Stimulated activated naive CD8-positive, alpha-beta T cell treated with anti-CD3 and anti-CD28 coated beads, Interleukin-15, amount 100 ng/mL, for 72 hours (primary cell): ENCODE results near the gene DRAXIN.
"Not testable (repeated sequence)": the region's sequence is repeated elsewhere in the genome, so short reads cannot be mapped to it uniquely, and the experiment has no call there.

Experiments used
- ATAC-seq: fragments of 150-1000 bp; cut with Tn5 transposase; 2 replicates; pipeline ENCODE4 v1.10.0; 2021; ENCODE audit warnings: mild to moderate bottlenecking, moderate library complexity
- DNase-seq, 2 donors: peaks; one replicate each; pipeline ENCODE4 v3.0.0; 2021 to 2022
- H3K27ac Mint-ChIP-seq, 2 donors: one replicate each; pipeline ENCODE4 v1.8.0; 2022; ENCODE audit warnings: mild to moderate bottlenecking in 2 of 2, mixed read lengths in 2 of 2, moderate library complexity in 2 of 2
- H3K27me3 Mint-ChIP-seq: one replicate; pipeline ENCODE4 v1.8.0; 2022; ENCODE audit warnings: mixed read lengths
- H3K4me1 Mint-ChIP-seq: one replicate; pipeline ENCODE4 v1.8.0; 2022; ENCODE audit warnings: mild to moderate bottlenecking, mixed read lengths
- H3K4me3 Mint-ChIP-seq, 2 donors: one replicate each; pipeline ENCODE4 v1.8.0; 2022; ENCODE audit warnings: mild to moderate bottlenecking in 2 of 2, mixed read lengths in 2 of 2, moderate library complexity in 1 of 2
- H3K9me3 Mint-ChIP-seq, 2 donors: one replicate each; pipeline ENCODE4 v1.8.0; 2022; ENCODE audit warnings: mixed read lengths in 2 of 2

The DRAXIN gene, protein sequence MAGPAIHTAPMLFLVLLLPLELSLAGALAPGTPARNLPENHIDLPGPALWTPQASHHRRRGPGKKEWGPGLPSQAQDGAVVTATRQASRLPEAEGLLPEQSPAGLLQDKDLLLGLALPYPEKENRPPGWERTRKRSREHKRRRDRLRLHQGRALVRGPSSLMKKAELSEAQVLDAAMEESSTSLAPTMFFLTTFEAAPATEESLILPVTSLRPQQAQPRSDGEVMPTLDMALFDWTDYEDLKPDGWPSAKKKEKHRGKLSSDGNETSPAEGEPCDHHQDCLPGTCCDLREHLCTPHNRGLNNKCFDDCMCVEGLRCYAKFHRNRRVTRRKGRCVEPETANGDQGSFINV

DNA sequence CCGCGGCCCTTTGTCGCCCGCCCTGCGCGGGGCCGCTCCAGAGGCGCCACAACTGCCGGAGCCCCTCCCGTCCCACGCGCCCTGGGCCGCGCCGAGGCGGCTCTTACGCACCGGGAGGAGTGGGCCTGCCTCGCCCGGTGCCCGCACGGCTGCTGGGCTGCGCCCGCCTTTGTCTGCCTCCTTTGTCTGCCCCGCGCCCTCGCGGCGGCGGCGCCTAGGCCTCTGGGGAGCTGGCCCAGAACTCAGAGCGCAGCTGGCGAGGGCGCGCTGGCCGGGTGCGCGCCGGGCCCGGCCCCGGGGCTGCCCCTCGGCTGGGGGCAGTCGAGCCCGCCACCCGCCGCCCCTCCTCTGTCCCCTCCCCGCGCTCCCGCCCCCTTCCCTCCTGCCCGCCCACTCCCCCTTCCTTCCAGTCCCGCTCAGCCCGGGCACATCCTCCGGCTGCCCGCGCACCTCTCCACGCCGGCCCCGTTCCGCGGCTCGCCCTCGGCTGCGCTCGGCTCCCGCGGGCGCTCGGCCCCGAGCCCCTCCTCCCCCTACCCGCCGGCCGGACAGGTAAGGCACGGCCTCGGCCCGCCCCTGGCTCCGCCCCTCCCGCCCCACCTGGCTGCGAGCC is at the start of gene DRAXIN:
DRAXIN (plus strand) TSS at position 409 of the 613 bp plus-strand sequence. CDS start 14,549 bp downstream, outside the sequence.
- ATAC-seq (peak; percentile 16), DNase-seq (no peak)
- H3K4me3 Mint-ChIP-seq = peak within 1 kb of the TSS; percentile 70 to 82
- H3K27ac Mint-ChIP-seq = no peak within 1 kb of the TSS
- no peaks in the 10 kb centered on the region for H3K9me3 Mint-ChIP-seq
- peaks cover 36% of the 10 kb centered on the region for H3K4me1 Mint-ChIP-seq
- peaks cover 66% of the 10 kb centered on the region for H3K27me3 Mint-ChIP-seq

DNA sequence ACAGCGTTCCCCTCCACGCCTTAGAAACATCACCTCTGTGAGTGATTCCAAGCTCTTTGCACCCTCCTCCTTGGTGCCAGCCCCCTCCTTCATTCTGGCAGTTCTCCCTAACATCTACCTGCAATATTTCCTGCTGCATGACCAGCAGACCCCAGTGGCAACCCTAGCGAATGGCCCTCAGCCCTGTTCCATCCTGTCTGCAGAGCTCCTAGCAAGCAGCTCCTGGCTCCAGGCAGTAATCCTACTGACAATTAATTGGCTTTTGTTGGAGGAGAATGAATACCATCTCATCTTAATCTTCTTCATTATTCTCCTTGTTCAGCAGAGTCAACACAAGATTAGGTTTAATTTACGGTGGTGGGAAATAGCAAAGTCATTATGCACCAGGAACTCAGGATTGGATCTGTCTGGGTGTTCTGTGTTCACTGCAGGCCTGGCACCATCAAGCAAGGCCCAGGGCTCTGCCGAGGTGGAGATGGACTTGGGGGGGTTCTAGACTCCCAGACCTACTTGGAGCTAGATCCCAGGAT is 49.7 kb upstream of the DRAXIN start:
- no peaks in the 10 kb centered on the region for H3K9me3 Mint-ChIP-seq
- no peak overlapping the region for H3K27ac Mint-ChIP-seq
- ATAC-seq (no peak), DNase-seq (no peak)
- H3K4me3 Mint-ChIP-seq = no peak overlapping the region
- H3K4me1 Mint-ChIP-seq = no peaks in the 10 kb centered on the region
- no peaks in the 10 kb centered on the region for H3K27me3 Mint-ChIP-seq

DNA sequence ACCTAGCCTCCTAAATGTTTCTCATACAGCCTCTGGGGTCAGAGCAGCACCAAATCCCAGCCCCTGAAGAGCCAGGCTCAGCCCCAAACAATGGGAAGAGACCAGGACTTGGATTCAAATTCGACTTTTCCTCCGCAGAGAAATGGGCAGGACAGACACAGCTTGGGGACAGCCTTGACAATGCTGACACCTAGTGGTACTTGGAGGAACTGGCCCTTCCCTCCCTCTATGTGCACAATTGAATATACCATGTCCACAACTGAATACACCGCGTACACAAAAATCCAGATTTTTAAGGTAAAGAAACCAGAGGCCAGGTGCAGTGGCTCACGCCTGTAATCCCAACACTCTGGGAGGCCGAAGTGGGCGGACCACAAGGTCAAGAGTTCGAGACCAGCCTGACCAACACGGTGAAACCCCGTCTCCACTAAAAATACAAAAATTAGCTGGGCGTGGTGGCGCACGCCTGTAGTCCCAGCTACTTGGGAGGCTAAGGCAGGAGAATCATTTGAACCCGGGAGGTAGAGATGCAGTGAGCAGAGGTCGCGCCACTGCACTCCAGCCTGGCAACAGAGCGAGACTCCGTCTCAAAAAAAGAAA is 49.0 kb upstream of the DRAXIN start:
- DNase-seq (peak; percentile 63 to 66), ATAC-seq (peak; percentile 68)
- H3K27me3 Mint-ChIP-seq, H3K4me3 Mint-ChIP-seq, H3K4me1 Mint-ChIP-seq, H3K9me3 Mint-ChIP-seq, H3K27ac Mint-ChIP-seq: not testable (repeated sequence)

DNA sequence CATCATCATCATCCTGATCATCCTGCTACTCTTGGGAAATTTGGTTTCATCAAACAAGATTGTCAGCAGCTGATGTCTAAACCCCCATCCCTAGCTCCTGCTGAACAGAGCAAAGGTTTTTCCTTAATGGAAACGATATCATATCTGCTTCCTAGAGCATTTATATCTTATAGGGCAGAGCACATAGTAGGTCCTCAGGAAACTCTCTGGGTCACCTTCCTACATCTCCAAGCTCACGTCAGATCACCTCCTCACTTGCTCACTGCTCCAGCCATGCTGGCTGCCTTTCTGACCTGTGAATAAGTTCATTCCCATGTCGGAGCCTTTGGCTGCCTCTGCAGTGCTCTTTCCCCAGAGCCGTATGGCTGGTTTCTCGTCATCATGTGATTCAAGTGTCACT is 47.7 kb upstream of the DRAXIN start:
- Mint-ChIP-seq H3K4me3 (no peak overlapping the region), H3K9me3 (no peaks in the 10 kb centered on the region), H3K27me3 (no peaks in the 10 kb centered on the region), H3K4me1 (no peaks in the 10 kb centered on the region), H3K27ac (peak overlapping the region in 1 of 2 donors; percentile 46)
- DNase-seq = no peak
- ATAC-seq = no peak

DNA sequence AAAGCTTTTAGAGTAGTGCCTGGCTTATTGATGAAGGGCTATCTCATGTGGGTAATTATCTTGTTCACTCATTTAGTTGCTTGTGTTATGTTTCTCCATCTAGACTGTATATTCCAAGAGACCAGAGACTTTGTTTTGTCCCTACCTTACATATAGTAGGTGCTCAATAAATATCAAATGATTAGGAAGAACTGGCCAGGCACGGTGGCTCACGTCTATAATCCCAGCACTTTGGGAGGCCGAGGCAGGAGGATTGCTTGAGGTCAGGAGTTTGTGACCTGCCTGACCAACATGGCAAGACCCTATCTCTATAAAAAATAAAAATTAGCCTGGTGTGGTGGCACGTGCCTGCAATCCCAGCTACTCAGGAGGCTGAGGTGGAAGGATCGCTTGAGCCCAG is 46.2 kb upstream of the DRAXIN start:
- Mint-ChIP-seq H3K9me3 (no peaks in the 10 kb centered on the region), H3K27ac (no peak overlapping the region), H3K4me3 (no peak overlapping the region), H3K27me3 (no peaks in the 10 kb centered on the region), H3K4me1 (peaks cover 8% of the 10 kb centered on the region)
- DNase-seq (no peak), ATAC-seq (no peak)

DNA sequence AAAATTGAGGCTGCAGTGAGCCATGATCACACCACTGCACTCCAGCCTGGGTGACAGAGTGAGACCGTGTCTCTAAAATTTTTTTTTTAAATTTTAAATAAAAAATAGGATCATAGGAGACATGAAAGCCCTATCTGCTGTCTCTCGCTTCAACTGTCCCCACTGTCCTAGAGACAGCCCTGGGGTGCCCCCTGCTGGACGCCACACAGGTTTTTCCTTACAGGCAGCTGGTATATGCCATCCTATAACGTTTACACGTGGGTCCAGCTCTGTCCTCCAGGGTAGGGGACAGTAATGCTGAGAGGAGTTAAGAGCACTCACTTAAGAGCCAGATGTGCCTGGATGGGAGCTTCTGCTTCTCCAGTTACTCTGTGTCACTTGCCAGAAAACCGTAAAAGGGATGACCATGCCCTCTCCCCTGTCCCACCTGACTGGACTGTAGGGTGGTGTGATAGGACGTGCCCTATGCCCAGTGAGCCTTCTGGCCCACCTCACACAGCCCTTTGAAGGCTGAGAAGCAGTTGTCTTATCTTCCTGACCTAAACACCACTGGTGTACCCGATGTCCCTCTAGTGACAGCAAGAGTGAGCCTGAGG is 45.7 kb upstream of the DRAXIN start:
- DNase-seq (peak; percentile 69 to 82), ATAC-seq (peak; percentile 60)
- H3K27ac Mint-ChIP-seq = no peak overlapping the region
- H3K4me1 Mint-ChIP-seq = peaks cover 13% of the 10 kb centered on the region
- no peak overlapping the region for H3K4me3 Mint-ChIP-seq
- no peaks in the 10 kb centered on the region for H3K27me3 Mint-ChIP-seq
- H3K9me3 Mint-ChIP-seq = no peaks in the 10 kb centered on the region

DNA sequence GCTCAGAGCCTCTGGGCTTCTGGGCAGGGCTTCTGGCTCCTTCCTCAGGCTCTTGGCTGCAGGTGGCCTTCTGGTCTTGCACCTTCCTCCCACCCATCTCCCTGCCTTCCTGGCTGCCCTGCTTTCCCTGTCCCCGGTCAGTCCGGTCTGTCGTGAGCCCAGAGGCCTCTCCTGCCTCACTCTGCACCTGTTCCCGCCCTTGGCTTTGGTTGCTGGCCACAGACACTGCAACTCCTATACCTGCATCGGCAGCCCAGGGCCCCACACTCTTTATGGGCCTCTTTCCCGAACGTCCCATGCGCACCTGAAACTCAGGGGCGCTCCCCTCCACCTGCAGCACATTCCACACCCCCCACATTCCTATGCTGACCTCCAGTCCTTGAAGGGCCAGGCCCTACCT is 45.2 kb upstream of the DRAXIN start:
- H3K27me3 Mint-ChIP-seq = no peaks in the 10 kb centered on the region
- DNase-seq (no peak), ATAC-seq (no peak)
- no peak overlapping the region for H3K27ac Mint-ChIP-seq
- peaks cover 19% of the 10 kb centered on the region for H3K4me1 Mint-ChIP-seq
- H3K9me3 Mint-ChIP-seq = no peaks in the 10 kb centered on the region
- no peak overlapping the region for H3K4me3 Mint-ChIP-seq

DNA sequence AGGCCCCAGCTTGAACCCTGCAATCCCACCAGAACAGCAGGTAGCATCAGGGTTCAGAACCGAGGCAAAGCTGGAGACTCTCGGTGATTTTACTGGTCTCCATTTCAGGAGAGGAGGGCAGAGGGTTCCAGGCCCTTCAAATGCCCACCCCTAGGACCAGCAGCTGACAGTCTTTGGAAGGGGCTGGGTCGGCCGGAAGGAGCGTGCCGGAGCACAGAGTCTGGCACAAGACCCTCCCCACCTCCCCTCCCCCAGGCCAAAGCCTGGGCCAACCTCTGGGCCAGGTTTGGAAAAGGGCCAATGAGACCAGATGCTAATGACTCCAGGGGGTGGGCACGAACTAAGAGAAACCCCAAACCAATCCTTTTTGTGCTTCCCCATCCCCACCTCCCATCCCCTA is 44.2 kb upstream of the DRAXIN start:
- no peak overlapping the region for H3K4me3 Mint-ChIP-seq
- peaks cover 22% of the 10 kb centered on the region for H3K4me1 Mint-ChIP-seq
- ATAC-seq = no peak
- H3K9me3 Mint-ChIP-seq = no peaks in the 10 kb centered on the region
- H3K27me3 Mint-ChIP-seq = no peaks in the 10 kb centered on the region
- DNase-seq = no peak
- no peak overlapping the region for H3K27ac Mint-ChIP-seq

DNA sequence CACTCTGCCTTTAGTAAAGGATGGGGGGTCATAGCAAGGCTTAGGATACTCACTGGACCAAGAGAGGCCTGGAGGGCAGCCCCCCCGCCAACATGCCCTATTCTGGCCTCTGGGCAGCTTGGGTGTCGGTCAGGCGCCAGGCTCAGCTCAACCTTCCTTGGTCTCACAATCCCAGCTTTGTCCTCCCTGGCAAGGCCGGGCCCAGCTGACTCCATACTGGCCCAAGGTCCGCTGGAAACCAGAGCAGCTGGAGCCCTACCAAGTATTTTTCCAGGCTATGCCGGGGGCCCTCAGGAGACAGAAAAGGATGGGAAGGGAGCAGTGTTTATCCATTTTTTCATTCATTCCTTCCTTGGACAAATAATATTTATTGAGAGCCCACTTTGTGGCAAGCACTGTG is 43.5 kb upstream of the DRAXIN start:
- no peak overlapping the region for H3K4me3 Mint-ChIP-seq
- no peak for DNase-seq
- H3K4me1 Mint-ChIP-seq = peaks cover 22% of the 10 kb centered on the region
- no peaks in the 10 kb centered on the region for H3K27me3 Mint-ChIP-seq
- ATAC-seq = no peak
- H3K27ac Mint-ChIP-seq = no peak overlapping the region
- H3K9me3 Mint-ChIP-seq = no peaks in the 10 kb centered on the region

DNA sequence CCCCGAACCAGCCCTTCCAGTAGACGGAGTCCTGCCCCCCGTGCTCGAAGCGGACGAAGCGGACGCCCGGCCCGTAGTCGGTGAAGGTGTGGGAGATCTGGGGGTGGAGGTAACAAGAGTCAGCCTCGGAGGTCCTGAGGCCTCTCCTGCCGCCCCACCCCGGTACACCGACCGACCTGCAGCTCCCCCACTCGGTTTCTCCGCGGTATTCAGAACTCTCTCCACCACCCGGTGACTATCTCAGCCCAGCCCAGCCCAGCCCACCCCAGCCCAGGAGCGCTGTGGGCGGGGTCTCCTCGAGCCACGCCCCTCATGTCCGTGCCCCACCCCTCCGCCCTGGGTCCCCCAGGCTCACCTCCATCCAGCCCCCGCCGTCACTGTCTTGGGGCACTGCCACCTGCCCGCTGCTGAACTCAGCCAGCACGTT is 42.8 kb upstream of the DRAXIN start:
- H3K4me3 Mint-ChIP-seq = peak overlapping the region; percentile 19 to 56
- no peaks in the 10 kb centered on the region for H3K9me3 Mint-ChIP-seq
- H3K27me3 Mint-ChIP-seq = no peaks in the 10 kb centered on the region
- DNase-seq (no peak), ATAC-seq (peak; percentile 7)
- peaks cover 22% of the 10 kb centered on the region for H3K4me1 Mint-ChIP-seq
- no peak overlapping the region for H3K27ac Mint-ChIP-seq

DNA sequence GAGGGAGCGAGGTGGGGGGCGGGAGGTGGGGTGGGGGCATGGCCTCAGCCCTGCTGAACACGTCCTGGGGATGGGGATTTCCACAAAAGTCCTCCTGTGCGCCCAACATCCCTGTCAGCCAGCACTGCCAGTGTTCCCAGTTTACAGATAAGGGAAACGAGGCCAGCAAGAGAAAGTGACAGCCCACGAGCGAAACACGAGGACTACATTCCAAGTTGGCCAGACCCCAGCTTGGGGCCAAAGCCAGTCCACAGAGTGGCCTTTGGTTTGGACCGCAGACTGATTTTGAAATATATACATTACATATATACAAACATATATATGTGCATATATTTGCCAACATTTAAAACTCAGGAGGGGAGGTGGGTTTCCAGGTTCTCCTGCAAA is 42.3 kb upstream of the DRAXIN start:
- peaks cover 22% of the 10 kb centered on the region for H3K4me1 Mint-ChIP-seq
- no peak overlapping the region for H3K27ac Mint-ChIP-seq
- H3K4me3 Mint-ChIP-seq = no peak overlapping the region
- ATAC-seq = no peak
- no peak for DNase-seq
- no peaks in the 10 kb centered on the region for H3K27me3 Mint-ChIP-seq
- no peaks in the 10 kb centered on the region for H3K9me3 Mint-ChIP-seq

DNA sequence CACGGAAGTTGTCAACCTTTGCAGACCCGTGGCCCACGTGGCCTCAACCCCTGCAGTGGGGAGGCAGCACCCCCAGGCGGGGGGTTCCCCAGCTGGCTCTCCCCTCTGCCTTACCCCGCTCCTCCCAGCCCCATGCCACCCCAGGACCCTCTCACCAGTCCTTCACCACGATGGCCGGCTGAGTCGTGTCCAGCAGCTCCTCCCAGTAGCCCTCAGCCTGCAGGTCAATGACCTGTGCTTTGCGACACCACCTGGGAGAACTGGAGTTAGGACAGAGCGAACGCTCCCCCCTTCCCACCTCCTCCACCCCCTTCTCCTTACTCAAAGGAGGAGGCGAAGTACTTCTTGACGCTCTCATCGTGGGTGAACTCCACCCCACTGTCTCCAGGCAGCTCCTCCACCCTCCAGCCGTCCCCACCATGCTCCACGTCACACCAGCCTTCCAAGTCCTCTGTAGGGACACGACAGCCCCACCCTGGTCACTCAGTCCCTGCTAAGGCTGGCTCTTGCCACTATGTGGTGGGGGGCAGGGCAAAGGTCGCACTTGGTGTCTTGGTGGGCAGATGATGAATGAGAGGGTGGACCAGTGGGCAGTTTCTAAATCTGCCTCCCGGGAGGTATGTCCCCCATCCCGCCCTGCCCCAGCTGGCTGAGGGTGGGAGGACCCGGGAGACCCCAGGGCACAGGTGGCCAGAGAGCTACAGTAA is 41.7 kb upstream of the DRAXIN start:
- ATAC-seq (peak; percentile 5), DNase-seq (no peak)
- no peaks in the 10 kb centered on the region for H3K27me3 Mint-ChIP-seq
- no peak overlapping the region for H3K27ac Mint-ChIP-seq
- no peaks in the 10 kb centered on the region for H3K9me3 Mint-ChIP-seq
- peaks cover 22% of the 10 kb centered on the region for H3K4me1 Mint-ChIP-seq
- peak overlapping the region; percentile 66 to 80 for H3K4me3 Mint-ChIP-seq

DNA sequence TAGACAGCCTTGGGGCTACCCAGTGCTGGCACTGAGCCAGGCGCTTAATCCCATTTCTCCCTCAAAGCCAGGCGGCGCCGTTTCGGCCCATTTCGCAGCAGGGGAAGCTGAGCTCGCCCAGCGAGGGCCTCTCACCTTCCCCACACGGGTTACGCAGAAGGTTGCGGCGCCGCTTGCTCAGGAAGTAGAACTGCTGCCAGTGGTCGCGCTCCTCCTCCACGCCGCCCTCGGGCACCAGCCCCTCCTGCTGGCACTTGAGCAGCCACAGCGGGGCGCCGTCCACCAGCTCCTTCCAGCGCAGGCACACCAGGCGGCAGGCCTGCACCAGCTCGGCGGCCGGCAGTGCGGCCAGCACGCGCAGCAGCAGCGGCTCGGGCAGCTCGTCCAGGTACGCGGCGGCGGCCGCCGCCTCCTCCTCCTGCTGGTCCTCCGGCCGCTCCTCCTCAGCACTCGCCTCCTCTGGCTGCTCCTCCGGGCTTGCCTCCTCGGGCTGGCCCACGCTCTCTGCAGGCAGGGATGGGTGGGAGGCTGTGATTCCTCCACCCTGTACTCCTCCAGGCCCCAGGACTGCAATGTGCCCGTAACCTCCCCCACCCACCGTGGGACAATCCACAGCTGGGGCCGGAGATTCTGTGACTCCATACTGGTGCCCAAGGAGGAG is 41.0 kb upstream of the DRAXIN start:
- peaks cover 26% of the 10 kb centered on the region for H3K4me1 Mint-ChIP-seq
- peak overlapping the region; percentile 23 to 57 for H3K27ac Mint-ChIP-seq

DNA sequence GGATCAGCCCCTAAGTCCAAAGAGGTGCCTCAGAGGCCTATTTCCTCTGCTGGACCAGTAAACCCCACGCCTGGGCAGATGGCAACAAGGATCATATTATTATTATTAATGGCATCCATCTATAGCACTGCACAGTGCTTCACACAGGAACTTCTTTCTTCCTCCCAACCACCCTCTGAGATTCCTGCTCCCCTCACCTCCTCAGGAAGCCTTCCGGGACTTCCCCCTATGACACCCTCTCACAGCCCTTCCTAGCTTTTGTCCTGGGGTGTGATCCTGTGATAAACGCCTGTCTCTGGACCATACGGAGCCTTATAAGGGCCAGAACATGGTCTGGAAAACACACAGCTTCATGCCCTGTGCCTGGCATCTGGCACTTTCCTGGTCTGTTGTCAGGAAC is 40.5 kb upstream of the DRAXIN start:
- ATAC-seq (no peak), DNase-seq (no peak)
- Mint-ChIP-seq H3K27ac (peak overlapping the region in 1 of 2 donors; percentile 57), H3K4me1 (peaks cover 31% of the 10 kb centered on the region), H3K27me3 (no peaks in the 10 kb centered on the region), H3K4me3 (peak overlapping the region; percentile 66 to 80), H3K9me3 (no peaks in the 10 kb centered on the region)

More for the DNA sequence above, 41.0 kb upstream of the DRAXIN start:
- DNase-seq (peak; percentile 86 to 92), ATAC-seq (peak; percentile 87)
- no peaks in the 10 kb centered on the region for H3K27me3 Mint-ChIP-seq
- H3K4me3 Mint-ChIP-seq = peak overlapping the region; percentile 66 to 80
- H3K9me3 Mint-ChIP-seq = no peaks in the 10 kb centered on the region
